HepG2 (cell line): ENCODE measurements around the gene WWC2.

ENCODE experiments used
- ELF1 ChIP-seq: sonication (generic); formaldehyde crosslinking; IDR thresholded peaks from 2 replicates; pipeline ENCODE4 v1.4.0; 2020; ENCODE audit warnings: missing genetic modification reagents
- NR2C2 ChIP-seq: sonication (generic); formaldehyde crosslinking; IDR thresholded peaks from 2 replicates; pipeline ENCODE4 v1.4.0; 2020; ENCODE audit warnings: missing genetic modification reagents, mild to moderate bottlenecking, moderate library complexity, borderline replicate concordance
- SMC3 ChIP-seq: IDR thresholded peaks from 2 replicates; pipeline ENCODE4 v1.6.1; 2011; ENCODE audit warnings: low read length, improper control_type of control experiment
- ZFP36L1 ChIP-seq: sonication (generic); formaldehyde crosslinking; IDR thresholded peaks from 2 replicates; pipeline ENCODE4 v1.8.0; 2022; ENCODE audit warnings: mild to moderate bottlenecking, missing genetic modification reagents, moderate library complexity
- ZNF607 ChIP-seq: sonication (generic); formaldehyde crosslinking; IDR thresholded peaks from 2 replicates; pipeline ENCODE4 v1.5.1; 2020; ENCODE audit warnings: missing genetic modification reagents, mild to moderate bottlenecking, borderline replicate concordance
- TF ChIP-seq, protein P1 (sequence below): sonication (generic); formaldehyde crosslinking; IDR thresholded peaks from 2 replicates; pipeline ENCODE4 v1.5.0; 2020; ENCODE audit warnings: mild to moderate bottlenecking, missing genetic modification reagents, moderate library complexity

DNA sequence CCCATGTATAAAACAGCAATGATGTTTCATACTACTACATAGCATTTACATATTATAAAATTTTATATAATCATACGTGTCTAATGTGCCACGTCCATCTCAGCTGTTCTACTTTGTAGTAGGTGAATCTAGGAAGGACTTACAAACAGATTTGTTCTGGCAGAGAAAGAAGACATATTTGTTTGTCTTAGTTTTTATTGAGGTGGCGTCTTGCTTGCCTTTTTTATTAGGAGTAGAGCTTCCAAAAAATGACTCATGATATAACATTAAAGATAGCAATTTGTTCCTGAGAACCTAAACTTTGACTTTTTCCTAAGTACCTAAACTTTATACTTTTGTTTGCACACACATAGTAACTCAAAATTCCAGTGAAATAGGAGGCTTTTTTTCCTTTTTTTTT lies 156.4 kb downstream of the WWC2 start:
- TF ChIP-seq NR2C2 (no peak), ZNF607 (CRISPR knock-in tag) (no peak), SMC3 (no peak), ZFP36L1 (CRISPR knock-in tag) (no peak), ELF1 (CRISPR knock-in tag) (no peak)
- TF ChIP-seq, protein P1, sequence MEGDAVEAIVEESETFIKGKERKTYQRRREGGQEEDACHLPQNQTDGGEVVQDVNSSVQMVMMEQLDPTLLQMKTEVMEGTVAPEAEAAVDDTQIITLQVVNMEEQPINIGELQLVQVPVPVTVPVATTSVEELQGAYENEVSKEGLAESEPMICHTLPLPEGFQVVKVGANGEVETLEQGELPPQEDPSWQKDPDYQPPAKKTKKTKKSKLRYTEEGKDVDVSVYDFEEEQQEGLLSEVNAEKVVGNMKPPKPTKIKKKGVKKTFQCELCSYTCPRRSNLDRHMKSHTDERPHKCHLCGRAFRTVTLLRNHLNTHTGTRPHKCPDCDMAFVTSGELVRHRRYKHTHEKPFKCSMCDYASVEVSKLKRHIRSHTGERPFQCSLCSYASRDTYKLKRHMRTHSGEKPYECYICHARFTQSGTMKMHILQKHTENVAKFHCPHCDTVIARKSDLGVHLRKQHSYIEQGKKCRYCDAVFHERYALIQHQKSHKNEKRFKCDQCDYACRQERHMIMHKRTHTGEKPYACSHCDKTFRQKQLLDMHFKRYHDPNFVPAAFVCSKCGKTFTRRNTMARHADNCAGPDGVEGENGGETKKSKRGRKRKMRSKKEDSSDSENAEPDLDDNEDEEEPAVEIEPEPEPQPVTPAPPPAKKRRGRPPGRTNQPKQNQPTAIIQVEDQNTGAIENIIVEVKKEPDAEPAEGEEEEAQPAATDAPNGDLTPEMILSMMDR (CRISPR knock-in tag) = no peak
